Activated T-cell treated with anti-CD3 and anti-CD28 coated beads, Interleukin-2, amount 50 U/mL, for 1 hour (primary cell): ENCODE results near the gene ZNF281.
"Not testable (repeated sequence)": the region's sequence is repeated elsewhere in the genome, so short reads cannot be mapped to it uniquely, and the experiment has no call there.

ENCODE experiments used
- DNase-seq: peaks from one replicate; pipeline ENCODE4 v3.0.0-alpha.2; 2020

Gene ZNF281, protein sequence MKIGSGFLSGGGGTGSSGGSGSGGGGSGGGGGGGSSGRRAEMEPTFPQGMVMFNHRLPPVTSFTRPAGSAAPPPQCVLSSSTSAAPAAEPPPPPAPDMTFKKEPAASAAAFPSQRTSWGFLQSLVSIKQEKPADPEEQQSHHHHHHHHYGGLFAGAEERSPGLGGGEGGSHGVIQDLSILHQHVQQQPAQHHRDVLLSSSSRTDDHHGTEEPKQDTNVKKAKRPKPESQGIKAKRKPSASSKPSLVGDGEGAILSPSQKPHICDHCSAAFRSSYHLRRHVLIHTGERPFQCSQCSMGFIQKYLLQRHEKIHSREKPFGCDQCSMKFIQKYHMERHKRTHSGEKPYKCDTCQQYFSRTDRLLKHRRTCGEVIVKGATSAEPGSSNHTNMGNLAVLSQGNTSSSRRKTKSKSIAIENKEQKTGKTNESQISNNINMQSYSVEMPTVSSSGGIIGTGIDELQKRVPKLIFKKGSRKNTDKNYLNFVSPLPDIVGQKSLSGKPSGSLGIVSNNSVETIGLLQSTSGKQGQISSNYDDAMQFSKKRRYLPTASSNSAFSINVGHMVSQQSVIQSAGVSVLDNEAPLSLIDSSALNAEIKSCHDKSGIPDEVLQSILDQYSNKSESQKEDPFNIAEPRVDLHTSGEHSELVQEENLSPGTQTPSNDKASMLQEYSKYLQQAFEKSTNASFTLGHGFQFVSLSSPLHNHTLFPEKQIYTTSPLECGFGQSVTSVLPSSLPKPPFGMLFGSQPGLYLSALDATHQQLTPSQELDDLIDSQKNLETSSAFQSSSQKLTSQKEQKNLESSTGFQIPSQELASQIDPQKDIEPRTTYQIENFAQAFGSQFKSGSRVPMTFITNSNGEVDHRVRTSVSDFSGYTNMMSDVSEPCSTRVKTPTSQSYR

DNA sequence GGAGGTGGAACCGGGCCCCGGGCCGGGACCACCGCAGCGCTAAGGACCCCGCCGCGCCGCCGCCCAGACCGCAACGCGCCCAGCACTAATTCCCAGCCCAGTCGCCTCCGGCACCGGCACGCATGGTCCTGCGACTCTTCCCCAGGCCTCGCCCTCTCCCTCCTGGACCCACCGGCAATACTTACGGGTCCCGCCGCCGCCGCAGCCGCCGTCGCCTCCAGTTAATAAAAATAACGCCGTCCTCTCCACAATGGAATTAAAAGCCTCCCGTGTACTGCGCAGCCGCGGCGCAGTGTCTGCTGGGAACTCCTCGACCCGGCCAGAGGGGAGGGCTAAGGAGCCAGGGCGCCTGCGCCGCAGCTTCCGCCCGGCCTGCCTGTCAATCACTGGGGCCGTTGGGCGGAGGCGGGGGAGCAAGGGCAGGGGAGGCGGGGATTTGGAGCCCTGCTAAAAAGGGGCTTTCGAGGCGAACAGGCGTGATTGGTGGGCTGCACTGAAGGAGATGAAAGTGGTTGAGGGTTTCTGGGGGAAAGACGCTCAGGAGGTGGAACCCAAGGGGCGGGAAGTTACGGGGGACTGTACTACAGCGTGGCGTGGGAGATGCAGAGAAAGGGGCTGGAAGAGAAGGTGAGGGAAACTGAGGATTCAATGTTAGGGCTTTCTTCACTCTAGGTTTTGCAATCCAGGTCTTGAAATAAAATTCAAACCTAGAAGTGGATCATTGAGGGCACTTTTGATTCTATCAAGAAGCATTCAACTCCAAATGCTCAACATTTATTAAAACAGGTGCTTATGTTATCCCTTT, at the start of gene ZNF281:
Gene ZNF281 (minus strand): TSS at position 276 of the 805 bp plus-strand sequence. CDS start 331 bp downstream, outside the sequence.
- DNase-seq: peak; percentile 95

DNA sequence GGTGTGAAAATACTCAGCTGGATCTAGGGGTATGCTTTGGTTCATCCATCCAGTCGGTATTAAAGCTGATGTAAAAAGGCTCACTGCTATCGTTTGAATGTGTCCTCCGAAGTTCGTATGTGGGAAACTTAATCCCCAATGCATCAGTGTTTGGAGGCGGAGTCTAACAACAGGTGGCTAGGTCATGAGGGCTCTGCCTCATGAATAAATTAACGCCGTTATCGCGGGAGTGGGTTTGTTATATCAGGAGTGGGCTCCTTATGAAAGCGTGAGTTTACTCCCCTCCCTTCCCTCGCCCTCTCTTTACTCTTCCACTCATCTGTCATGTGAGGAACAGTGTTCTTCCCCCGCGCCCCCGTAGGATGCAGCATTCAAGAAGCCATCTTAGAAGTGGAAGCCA, 48.9 kb upstream of the ZNF281 start:
- no peak for DNase-seq

DNA sequence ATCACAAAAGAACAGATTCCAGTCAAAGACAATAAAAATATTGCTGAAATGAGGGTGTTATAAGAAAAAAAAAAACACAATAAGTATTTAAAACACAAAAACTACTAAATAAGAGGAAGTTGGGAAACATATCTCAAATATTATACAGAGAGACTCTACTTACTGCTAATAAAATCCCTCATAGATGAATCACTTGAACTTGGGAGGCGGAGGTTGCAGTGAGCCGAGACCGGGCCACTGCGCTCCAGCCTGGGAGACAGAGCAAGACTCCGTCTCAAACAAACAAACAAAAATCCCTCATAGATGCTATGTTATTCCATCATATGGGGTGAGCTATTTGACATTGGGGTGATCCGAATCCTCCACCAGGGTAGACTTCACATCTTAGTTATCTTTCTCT, 48.0 kb upstream of the ZNF281 start:
- DNase-seq: no peak

DNA sequence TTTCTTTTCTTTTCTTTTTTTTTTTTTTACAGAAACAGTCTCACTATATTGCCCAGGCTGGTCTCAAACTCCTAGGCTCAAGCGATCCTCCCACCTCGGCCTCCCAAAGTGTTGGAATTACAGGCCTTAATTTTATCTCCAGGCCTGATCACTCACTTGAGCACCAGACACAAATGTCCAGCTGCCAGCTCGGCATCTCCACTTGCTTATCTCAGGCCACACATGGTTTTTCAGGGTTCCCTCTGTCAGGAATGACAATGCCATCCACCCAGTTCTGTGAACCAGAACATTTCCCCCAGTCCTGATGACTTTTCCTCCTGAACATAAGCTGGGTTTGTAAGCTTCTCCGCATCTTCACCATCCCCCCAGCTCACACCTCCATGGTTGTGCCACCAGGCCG, 44.6 kb upstream of the ZNF281 start:
- no peak for DNase-seq

DNA sequence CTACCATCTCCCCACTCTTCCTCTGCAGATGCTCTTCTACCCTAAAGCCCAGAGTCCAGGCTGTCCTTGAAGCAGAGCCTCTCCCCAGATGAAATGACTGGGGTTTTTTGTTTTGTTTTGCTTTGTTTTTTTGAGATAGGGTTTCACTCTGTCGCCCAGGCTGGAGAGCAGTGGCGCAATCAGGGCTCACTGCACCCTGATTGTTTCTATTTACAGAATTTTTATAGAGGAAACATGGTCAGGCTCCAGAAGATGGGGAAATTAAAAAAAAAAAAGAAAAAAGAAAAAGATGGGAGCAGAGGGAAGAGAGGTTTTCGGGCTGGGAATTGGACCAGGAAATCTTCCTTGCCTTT, 43.7 kb upstream of the ZNF281 start:
- no peak for DNase-seq

DNA sequence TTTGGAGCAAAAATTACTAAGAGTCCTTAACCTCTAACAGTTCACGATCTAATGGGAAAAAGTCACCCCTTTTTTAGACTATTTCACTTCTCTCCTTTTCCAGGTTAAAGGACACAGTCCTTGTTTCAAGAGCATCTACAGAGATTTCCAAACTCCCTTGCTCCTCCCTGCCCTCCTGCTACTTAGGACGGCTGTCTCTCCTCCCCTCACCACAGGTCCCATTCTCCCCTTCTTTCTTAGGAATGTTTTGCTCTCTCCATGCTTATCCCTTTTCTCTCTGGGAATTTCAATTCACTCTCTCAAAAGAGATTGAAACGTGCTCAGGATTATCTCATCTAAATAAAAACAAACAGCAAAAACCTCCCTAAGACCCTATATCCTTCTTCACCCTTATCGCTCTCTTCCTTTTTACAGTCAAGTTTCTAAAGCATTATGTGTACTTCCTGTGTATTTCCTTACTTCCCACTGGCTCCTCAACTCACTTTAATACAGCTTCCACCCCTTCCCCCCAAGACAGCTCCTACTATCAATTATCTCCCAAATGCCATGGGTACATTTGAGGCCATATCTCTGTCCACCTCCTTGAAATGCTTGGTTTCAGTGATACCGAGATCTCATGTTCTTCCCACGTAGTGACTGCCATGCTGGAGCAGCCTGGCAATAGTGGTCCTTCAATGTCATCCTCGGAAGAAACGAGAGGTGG, 43.2 kb upstream of the ZNF281 start:
- no peak for DNase-seq

DNA sequence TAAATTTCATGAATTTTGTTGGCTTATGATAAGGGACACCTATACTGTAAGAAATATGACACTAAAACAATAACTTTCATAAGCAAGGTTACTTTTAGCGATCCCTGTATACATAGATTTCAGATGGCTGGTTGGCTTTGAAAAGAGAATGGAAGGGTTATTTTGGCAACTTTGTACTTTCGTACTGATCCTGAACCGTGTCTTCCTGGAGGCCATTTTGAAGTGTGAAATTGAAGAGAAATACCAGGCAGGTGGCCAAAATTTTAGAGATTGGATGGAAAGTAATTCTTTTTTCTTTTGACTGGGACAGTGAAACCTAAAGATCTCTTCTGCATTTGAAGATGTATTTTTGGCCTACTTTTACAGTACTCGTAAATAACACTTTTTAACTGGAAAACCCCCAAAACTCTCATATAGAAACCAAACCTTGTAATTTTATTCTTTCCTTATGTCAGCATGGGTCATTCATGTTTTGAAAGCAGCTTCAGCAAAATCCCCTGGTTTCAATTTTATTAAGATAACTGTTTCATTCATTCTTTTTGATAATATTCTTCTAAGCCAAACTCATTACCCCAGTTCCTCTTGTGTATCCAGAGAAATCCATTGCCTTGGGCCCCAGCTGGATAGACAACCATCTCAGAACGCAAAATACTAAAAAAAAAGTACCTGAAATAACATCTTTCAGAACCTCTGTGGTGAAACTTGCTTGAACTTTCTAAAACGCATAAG, 38.4 kb upstream of the ZNF281 start:
- DNase-seq: no peak

DNA sequence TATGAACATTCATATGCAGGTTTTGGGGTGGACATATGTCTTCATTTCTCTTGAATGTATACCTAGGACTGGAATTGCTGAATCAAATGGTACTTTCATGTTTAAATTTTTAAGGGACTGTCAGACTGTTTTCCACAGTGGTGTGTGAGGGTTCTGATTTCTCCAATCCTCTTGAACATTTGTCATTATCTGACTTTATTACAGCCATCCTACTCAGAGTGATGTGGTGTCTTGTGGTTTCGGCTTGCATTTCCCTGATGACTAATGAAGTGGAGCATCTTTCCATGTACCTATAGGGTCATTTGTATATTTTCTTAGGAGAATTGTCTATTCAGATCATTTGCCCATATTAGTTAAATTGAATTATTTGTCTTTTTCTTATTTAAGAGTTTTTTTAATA, 35.4 kb upstream of the ZNF281 start:
- no peak for DNase-seq

DNA sequence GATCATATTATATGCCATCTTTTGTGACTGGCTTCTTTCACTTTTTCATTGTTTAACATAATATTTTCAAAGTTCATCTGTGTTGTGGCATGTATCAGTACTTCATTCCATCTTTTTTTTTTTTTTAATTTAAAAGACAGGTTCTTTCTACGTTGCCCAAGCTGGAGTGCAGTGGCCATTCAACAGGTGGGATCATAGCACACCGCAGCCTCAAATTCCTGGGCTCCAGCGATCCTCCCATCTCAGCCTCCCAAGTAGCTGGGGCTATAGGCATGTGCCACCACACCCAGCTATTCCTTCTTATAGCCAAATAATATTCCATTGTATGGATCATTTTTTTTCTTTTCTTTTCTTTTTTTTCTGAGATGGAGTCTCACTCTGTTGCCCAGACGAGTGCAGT, 34.6 kb upstream of the ZNF281 start:
- DNase-seq: no peak

DNA sequence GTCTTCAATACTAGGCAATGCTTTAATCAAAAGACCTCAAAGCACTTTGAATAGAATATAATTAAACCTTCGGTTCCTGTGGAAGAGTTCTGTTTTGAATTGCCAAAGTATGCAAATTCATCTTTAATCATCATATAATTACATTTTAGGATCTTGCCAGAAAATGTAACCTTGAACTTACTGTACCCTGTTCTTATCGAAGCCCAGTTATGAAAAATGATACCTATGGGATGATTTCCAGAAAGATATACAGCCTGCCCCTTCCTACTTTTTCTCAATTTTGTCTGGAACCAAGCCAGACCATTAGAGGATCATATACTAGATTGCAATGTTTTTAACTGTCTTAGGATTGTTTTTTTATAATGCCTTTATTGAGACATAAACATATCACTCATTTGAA, 34.0 kb upstream of the ZNF281 start:
- no peak for DNase-seq

DNA sequence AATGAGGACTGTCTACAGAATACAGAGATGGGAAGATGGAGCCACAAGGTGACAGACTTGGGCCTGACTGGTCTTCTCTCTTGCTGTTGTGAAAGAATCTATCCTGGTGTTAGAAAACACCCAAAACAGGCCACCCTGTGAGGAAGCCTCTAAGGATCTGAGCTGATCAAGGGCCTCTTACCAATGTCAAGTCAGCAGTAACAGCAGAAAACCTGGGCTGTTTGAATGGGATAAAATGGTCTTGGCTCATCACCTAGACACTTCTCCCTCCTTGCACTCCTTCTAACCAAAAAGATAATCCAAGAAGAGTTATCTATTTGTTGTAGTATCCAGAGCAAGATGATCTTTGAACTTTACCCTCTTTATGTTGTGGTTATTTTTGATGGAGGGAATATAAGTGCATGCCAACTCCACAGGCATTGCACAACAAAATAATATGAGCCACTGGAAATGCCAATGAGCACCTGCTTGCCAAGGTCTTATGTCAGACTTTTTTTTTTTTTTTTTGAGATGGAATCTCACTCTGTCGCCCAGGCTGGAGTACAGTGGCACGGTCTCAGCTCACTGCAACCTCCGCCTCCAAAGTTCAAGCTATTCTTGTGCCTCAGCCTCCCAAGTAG, 32.8 kb upstream of the ZNF281 start:
- DNase-seq: no peak

DNA sequence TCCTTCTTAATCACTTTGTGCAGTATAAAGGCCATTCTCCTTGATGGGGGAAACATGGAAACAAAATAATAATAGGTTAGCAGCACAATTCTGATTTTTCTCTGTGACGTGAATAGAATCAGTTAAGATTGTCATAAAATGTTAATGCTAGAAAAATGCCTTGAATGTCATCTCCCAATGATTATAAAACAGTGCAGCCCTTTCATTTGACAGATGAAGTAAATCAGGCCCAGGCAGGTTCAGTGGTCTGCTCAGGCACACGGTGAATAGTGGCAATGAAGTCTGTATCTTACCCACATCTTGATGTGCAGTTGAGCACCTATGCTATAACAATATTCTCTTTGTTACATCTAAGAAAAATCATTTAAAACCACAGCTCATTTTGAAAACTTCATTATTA, 32.2 kb upstream of the ZNF281 start:
- no peak for DNase-seq

DNA sequence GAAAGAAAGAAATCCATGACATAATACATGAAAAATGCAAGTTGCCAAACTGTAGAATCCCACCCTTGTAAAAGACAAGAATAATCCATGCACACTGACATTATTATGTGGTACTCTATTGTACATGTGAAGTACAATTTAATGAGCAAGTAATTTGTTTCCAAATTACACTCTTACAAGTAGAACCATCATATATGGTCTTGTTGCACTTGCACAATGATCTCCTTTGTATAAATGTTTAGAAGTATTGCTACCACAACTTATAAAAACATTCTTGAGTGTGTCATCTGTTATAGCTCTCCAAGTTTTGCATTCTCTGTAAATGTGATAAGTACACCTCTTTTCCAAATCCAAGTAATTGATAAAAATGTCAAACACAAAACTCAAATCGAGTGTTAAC, 29.1 kb upstream of the ZNF281 start:
- DNase-seq: no peak

DNA sequence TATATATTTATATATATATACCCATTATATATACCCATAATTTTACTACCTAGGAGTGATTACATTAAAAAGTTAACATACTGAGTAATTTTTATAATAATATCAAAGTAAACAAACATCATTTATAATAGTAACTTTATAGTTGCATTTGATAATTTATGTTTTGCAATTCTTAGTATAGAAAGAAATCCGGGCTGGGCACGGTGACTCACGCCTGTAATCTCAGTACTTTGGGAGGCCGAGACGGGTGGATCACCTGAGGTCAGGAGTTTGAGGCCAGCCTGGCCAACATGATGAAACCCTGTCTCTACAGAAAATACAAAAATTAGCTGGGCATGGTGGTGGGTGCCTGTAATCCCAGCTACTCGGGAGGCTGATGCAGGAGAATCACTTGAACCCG, 28.6 kb upstream of the ZNF281 start:
- DNase-seq: not testable (repeated sequence)

DNA sequence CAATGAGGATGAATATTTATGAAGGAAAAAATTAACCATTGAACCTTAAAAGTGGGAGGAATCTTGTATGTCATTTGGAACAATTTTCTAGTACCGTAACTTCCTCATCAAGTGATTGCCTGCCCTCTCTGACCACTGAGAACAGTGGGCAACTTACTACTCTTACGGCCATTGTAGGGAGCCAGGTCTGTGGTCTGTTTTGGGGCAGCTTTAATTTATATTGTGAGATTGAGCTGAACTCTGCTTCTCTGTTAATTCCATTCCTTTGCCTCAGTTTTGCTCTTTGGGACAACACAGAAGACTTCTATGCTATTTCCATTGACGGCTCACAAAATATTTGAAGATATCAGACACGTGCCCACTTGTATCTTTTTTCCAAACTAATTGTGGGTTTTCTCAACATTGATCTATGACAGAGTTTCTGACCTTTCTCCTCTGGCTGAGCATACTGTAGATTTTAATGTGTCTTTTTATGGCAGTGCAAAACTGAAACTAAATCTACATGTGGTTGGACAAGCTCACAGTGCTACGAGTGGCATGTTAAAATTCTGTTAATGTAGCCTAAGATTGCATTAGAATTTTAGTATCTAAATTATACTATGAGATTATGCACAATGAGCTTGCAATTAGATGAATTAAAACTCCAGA, 27.8 kb upstream of the ZNF281 start:
- no peak for DNase-seq

DNA sequence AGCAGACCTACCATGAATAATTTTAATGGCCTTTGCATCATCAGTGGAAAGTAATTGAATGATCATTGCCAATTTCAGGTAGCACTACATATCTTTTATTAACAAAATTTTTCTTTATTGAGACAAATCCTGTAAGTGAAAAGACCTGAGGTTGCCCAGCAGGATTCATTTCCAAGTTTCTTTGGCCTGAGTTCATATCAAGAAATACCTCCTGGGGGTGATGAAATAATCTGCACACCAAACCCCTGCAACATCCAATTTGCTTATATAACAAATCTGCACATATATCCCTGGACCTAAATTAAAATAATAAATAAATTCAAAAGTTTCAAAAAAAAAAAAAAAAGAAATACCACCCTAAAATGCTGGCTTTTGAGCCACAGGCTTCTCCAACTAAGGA, 27.3 kb upstream of the ZNF281 start:
- DNase-seq: no peak

DNA sequence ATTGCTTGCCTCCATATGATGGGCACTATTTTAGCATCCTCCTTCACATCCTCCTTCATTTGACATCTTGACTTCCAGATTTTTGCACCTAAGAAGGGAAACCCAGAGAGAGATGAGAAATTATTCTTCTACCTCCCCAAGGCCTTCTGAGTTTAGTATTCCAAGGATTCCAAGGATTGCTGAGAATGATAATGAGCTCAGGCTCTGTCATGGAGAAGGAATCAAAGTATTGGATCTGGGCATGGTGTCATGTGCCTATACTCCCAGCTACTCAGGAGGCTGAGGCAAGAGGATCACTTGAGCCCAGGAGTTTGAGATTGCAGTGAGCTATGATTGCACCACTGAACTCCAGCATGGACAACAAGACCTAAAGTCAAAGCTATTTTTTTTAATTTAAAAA, 26.6 kb upstream of the ZNF281 start:
- no peak for DNase-seq

DNA sequence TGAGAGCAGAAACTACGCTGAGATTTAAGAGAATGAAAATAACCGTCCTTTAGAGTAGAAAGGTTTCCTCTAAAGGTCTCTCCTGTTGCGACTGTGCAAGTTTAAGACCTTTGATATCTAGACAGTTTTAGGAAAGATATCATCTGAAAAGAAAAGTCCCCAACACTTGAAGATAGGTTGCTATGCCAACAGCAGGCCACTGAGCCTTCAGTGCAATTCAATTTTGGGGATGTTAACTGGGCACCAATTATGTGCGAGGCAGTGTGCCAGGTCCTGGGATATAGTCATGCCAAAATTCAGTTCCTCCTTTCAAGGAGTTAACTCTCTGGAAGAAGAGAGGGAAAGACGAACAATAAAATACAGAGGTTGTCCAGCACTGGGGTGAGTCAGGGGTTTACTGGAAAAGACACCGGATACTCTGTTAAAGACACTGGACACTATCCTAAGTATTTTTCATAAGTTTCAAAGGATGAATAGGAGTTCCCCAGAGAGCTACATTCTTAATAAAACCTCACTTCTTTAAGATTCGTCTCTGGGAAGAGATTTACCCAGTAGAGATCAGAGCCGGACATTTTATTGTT, 25.5 kb upstream of the ZNF281 start:
- no peak for DNase-seq

DNA sequence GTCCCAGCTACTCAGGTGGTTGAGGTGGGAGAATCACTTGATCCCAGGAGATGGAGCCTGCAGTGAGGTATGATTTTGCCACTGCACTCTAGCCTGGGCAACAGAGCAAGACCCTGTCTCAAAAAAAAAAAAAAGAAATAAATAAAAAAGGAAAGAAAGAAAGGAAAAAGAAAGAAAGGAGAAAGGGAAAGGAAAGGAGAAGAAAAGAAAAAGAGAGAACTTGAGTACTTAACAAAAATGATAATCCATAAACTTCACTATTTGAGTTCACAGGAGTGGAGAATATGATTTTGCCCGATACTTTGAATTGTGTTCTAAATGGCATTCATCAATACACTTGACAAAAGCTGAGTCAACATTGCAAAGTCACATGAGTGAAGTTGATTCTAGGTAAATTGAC, 23.8 kb upstream of the ZNF281 start:
- no peak for DNase-seq

DNA sequence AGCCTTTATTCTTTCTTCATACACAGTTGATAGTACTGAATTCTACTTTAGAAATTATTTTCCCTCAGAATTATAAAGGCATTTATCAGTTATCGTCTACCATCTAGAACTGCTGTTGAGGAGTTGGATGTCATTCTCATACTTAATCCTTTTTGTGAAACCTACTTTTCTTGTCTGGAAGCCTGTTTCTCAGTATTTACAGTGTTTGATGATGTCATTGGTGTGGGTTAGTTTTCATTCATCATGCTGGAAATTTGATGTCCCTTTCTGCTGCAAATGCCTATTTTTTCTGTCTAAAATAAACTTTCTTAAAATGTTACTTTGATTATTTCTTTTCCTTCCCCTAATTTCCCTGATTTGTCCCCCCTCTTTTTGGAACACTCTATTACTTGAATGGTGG, 22.8 kb upstream of the ZNF281 start:
- no peak for DNase-seq
